ENCODE data around the gene ABHD2.

The ABHD2 gene

DNA sequence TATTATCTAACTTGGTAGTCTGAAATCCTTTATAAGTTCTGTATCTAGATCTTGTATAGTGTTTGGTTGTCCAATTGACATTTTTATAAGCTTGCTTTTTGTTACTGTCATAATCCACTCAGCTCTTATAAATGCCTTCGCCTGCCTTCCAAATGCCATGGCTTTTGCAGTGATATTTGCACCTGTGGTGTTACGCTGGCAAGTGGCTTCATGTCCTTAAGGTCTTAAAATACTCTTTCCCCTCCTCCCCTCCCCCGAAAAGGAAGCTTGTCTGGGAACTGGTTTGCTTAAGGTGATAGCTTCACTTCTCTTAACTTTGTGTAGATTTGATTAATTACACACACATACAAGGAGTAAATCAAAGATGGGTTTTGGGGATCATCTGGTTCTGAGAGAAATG lies 62.0 kb downstream of the ABHD2 start:
- in situ Hi-C loops (cut with MboI; ENCODE audit: low pct_unique_long_range_greater_than_20kb, low sequenced_read_pairs), result no loop called here
- DNase-seq, result no peak

DNA sequence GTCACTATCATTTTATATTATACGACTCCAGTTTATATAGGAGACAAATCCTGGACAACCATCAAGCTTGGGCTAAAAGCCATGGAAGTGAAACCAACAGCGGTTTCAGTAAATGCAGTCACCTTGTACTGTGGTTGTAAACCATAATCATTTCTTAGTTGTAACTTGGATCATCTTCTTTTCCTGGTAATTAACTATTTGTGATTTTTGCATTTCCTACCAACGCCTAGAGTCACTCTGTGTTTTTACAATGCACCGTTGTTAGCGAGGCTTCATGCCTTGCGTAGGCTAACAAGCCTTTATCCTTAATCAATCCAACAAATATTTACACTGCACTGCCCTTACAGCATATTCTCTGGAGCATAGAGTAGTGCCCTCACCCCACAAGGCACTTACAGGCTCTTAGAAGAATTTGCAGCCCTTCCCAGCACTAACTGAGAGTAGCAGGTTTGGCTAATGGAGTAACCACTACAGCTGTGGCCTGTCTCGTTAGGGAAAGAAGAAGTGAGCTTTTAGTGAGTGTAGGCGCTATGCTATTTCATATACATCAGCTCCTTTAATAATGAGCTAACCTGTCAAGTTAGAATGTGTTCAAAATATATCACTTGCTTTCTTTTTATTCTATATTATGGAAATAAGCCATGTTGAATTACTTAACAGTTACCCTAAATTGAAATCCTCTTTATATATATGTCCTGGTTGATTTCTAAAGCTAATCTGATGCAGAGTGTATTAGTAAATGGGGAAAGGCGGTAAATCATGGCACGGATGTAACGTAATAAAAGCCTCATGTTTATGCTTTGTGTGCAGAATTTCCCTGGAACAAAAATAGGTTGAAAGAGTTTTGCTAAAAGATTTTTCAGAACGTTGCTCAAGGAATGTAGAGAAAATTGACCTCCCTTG lies 62.8 kb downstream of the ABHD2 start:
- in situ Hi-C loops (cut with MboI; ENCODE audit: low pct_unique_long_range_greater_than_20kb, low sequenced_read_pairs), result no loop called here
- peak; percentile 47 for DNase-seq

DNA sequence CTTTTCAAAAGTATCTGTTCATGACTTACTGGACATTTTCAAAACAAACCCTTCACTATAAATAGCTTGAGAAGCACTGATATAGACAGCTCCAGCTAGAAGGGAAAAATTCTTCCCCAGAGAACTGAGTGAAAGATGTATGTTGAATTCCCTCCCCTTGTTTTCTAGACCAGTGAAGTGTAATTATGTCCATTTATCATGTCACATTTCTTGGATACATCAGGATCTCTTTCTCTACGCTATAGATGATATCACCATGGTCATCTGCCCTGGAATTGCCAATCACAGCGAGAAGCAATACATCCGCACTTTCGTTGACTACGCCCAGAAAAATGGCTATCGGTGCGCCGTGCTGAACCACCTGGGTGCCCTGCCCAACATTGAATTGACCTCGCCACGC lies 66.9 kb downstream of the ABHD2 start:
- in situ Hi-C loops (cut with MboI; ENCODE audit: low pct_unique_long_range_greater_than_20kb, low sequenced_read_pairs), result no loop called here

DNA sequence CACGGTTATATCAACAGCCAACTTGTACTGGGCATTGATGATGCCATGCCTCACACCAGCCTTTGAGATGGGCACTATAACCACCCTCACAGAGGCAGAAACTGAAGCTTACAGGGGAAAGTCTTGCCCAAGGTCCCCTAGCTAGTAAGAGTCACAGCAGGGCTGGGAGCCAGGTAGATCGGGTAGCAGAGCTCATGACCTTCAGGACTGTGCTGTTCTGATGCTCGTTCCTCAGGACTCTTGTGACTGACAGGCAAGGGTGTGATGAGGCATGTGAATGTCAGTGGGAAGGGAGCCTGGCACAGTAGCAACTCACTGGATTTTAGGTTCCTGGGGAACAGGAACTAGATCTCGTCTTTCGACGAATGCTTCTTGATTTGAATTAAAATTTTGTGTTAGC lies 67.4 kb downstream of the ABHD2 start:
- in situ Hi-C loops (cut with MboI; ENCODE audit: low pct_unique_long_range_greater_than_20kb, low sequenced_read_pairs), result no loop called here
- DNase-seq, result no peak

More for the DNA sequence above, 66.9 kb downstream of the ABHD2 start:
- no peak for DNase-seq

DNA sequence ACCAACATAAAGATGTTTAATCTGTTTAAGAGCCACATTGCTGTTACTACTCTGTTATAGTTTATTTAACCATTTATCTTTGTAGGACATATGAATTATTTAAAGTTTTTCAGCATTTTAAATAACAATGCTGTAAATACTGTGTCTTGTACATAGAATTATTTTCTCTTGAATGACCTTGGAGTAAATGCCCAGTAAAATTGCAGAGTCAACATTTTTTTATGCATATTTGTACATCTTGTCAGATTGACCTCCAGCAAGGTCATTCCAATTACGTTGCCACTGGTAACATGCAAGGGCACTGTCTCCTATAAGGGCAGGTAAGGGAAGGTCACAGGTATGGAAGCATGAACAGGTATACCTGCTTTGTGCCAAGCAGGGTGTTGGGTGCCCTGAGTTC lies 68.8 kb downstream of the ABHD2 start:
- in situ Hi-C loops (cut with MboI; ENCODE audit: low pct_unique_long_range_greater_than_20kb, low sequenced_read_pairs), result no loop called here
- no peak for DNase-seq

DNA sequence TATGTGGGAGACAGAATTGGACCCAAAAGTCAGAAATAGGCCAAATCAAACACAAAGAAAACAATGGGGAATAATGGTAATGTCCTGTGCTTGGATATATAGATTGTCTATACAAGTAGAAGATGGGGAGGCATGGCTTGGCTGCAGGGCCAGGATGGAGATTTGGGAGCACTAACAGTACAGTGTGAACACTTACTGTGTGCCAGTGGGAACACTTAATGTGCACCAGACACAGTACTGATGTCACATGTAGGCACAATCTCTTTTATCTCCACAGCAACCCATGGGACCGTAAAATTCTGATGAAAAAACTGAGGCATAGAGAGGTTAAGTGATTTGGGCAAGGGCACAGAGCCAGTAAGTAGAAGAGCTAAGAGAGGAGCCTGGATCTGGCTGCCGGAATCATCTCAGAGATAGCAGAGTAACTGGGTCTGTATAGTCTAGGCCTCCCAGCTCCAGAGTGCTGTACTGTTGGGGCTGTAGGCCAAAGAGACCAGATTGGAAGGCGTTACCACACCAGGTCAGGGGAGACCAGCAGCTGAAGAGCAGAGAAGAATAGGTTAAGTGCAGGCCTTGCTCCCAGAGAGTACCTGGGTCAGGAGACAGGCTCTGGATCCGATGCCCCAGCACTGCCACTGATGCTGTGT lies 69.8 kb downstream of the ABHD2 start:
- in situ Hi-C loops (cut with MboI; ENCODE audit: low pct_unique_long_range_greater_than_20kb, low sequenced_read_pairs), result no loop called here
- no peak for DNase-seq

DNA sequence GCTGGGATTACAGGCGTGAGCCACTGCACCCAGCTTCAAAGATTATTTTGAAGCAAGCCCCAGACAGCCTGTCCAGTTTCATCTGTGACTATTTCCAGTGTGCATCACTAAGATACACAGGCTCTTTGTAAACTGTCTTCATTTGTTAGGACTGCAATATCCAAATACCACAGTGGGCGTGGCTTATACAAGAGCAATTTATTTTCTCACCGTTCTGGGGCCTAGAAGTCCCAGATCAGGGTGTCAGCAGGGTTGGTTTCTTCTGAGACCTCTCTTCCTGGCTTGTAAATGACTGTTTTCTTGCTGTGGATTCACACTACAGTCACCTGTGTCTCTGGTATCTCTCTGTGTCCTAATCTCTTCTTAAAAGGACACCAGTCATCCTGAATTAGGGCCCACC lies 73.4 kb downstream of the ABHD2 start:
- DNase-seq, result no peak
- in situ Hi-C loops (cut with MboI; ENCODE audit: low pct_unique_long_range_greater_than_20kb, low sequenced_read_pairs), result loop anchor here (10.0 kb wide), 1 partner anchor 257 kb away; no protein-coding TSS in a partner anchor

DNA sequence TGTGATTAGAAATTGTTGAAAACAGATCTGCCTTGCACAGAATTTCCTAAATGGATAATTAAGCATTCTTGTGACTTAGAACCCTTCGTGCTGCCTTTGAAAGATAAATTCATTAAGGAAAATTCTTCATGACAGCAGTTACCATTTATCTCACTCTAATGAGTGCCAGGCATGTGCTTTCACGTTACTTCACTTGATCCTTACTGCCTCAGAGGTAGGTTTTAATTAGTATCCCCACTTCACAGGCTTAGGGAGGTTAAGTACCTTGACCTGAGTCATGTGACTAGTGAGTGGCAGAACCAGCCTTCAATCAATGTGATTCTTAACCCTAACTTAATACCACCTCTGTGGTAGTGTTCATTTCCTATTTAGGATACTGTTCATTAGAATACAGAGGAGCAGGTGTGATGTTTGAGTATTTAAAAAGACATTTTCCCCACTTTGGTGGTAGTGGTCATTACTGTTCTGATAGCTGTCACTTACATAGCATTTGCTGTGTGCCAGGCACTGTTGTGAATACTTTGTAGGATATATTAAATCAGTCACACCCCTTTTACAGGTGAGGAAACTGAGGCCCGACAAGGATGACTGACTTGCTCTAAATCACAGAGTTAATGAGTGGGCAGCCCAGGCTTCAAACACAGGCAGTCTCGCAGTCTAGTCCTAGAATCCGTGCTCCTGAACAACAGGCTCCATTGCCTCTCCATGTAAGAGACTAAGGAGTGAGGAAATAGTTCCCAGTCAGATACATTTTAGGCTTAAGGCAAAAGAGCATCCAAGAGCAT lies 75.2 kb downstream of the ABHD2 start:
- no peak for DNase-seq
- in situ Hi-C loops (cut with MboI; ENCODE audit: low pct_unique_long_range_greater_than_20kb, low sequenced_read_pairs), result loop anchor here (10.0 kb wide), 1 partner anchor 259 kb away; no protein-coding TSS in a partner anchor

DNA sequence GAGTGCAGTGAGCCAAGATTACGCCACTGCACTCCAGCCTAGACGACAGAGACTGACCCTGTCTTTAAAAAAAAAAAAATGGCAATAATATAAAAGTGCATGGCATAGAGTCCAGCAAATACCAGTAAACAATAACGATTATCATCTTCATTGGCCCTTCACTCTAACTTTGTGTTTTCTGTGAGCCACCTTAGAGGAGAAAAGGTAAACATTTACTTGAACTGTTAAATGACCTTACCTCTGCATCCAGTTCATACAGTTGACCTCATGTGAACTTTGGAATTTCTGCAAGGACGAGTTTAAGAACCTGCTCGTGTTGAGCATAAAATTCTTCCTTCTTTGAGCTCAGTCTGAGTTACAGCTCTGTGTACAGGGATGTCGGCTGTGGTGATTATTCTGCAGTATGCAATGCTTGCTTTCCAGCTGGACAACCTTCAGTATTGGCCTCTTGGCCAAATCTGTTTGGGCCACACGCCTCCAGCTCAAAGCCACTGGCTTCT lies 76.5 kb downstream of the ABHD2 start:
- in situ Hi-C loops (cut with MboI; ENCODE audit: low pct_unique_long_range_greater_than_20kb, low sequenced_read_pairs), result loop anchor here (10.0 kb wide), 1 partner anchor 260 kb away; no protein-coding TSS in a partner anchor
- DNase-seq, result no peak

DNA sequence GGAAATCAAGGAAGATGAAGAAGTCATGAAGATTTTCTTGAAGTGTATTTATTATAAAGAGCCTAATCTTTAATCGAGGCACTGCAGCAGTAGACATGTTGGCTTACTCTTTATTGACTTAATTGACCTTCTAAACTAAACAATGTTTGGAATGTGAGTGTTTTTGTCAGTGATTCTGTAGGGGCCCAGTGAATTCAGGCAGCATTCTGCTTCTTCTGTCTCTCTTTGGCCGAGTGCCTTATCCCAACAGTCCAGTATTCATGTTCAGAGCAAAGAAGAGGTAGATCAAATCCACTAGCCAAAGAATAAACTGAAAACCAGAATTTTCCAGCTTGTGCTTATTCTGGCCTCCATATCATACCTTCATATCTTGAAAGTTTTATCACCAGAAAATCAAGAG lies 77.4 kb downstream of the ABHD2 start:
- in situ Hi-C loops (cut with MboI; ENCODE audit: low pct_unique_long_range_greater_than_20kb, low sequenced_read_pairs), result loop anchor here (10.0 kb wide), 1 partner anchor 261 kb away; no protein-coding TSS in a partner anchor
- no peak for DNase-seq

DNA sequence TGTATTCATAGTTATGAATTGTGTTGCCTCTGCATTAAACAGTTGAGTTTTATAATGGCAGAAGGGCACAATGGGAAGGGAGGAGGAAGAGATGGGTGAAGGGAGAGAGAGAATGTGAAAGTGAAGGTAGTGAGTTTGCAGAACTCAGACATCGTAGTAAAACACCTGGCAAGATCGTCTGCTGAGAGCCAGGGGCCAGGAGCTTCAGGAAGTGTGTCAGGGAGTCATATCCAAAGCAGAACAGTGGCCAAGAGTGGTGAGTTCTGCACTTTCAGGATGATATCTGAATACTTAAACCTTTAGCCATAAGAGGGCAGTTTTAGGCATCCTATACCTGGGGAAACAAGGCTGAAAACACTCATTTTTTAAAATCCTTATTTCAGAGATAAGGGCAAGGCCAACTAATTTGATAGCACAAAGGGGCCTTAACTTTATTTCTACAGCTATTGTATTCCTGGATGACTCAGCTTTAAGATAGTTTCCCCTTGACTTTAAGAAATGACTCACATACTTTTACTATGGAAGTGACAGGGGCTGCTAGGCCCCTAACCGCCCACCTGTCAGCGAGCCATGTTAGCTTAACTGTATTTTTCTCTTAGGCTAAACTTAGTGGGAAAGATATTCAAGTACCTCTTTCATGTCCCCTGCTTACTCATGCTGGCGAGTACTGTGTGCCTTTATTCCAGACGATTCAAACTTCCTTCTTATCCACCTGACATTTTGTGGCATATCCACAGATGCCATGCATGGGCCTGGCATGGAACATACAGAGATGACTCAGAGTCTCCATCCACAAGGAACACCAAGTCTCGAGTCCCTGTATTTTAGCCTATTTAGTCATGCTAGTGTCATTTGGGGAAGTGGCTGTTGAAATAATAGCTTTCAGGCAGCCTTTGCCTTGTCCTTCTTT lies 79.3 kb downstream of the ABHD2 start:
- in situ Hi-C loops (cut with MboI; ENCODE audit: low pct_unique_long_range_greater_than_20kb, low sequenced_read_pairs), result loop anchor here (10.0 kb wide), 1 partner anchor 263 kb away; no protein-coding TSS in a partner anchor
- peak; percentile 54 for DNase-seq

DNA sequence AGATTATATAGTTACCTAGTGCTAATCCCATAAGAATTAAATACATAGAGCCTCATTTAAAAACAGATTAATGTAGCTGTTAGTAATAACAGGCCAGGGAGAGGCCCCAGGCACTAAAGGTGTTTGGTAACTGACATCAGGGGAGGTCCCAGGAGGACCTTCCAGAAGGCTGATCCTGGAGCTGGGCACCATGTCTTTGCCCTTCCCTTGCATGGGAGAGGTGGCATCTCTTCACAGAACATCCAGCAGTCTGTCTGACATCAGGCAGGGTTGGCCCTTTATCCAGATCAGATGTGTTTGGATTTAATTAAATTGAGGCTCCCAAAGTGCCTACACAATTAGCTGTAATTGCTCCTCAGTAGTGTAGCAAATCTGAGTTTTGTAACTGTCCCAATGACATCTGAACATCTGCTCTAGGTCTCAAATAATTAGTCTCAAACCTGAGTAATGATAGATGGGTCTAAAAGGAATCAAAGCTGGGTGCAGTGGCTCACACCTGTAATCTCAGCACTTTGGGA lies 80.1 kb downstream of the ABHD2 start:
- no peak for DNase-seq
- in situ Hi-C loops (cut with MboI; ENCODE audit: low pct_unique_long_range_greater_than_20kb, low sequenced_read_pairs), result loop anchor here (10.0 kb wide), 1 partner anchor 264 kb away; no protein-coding TSS in a partner anchor

DNA sequence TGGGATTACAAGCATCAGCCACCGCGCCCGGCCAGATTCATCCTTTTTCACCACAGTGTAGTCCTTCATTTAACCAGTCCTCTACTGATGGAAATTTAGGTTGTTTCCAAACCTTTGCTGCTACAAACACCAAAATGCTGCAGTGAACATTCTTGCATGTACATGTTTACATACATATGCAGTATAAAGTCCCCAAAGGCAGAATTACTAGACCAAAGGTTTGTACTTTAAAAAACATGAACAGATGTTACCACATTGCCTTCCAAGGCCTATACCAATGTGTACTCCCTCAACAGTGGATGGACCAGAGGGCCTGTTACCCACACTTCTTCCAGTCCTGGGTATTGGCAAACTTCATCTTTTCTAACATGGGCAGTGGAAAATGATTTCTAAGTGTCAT lies 82.1 kb downstream of the ABHD2 start:
- in situ Hi-C loops (cut with MboI; ENCODE audit: low pct_unique_long_range_greater_than_20kb, low sequenced_read_pairs), result loop anchor here (10.0 kb wide), 1 partner anchor 116 kb away; no protein-coding TSS in a partner anchor
- DNase-seq, result no peak

DNA sequence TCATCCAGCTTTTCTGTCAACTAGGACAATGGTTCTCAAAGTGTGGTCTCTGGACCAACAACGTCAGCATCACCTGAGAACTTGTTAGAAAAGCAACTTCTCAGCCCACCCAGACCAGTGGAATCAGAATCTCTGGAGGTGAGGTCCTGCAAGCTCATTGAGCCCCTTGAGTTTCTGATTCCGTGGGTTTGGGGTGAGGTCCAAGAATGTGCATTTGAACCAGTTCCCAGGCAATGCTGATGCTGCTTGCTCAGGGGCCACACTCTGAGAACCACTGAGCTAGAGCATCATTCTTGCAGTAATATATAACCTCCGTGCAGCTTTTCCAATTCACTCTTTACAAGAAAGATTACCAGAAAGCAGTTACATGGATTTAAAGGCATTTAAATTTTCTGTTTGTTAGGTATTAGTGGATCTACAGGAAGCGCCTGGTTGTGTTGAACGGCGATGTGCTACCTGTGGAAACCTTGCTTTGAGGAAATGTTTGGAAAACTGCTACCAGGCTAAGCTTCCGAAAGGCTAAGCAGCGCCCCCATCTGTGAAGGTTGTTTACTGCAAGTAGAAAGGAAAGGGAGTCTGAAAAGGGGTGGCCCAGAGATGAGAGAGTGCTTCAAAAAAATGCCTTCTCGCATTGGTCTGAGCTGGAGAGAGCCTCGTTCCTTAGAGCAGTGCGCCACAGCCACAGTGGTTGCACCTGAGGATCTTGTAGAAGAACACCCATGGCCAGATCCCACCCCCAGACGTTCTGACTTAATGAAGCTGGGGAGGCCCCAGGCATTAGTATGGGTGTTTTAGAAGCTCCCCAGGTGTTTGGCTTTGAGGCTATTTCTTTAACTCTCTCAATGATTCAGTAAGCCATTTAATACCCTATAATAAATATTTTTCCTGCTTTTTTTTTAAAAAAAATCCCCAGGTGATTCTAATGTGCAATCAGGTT lies 83.1 kb downstream of the ABHD2 start:
- peak; percentile 84 for DNase-seq
- in situ Hi-C loops (cut with MboI; ENCODE audit: low pct_unique_long_range_greater_than_20kb, low sequenced_read_pairs), result loop anchor here (10.0 kb wide), 1 partner anchor 117 kb away; no protein-coding TSS in a partner anchor

DNA sequence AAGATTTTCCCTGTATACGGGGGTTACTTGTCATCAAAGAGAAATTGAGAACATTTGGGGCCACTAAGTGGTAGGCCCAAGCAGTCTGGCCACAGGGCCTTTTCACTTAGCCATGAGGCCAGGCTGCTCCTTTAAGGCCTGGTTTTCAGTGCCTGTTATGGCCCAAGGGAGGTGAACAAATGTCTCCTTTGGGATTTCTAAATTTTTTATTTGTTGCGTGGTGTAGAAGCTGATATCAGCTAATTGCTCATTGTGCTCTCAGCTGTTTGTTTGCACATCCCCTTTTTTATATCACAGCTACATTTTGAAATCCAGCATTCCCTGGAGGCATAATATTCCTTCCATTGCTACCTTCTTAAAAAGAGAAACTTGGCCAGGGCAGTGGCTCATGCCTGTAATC lies 84.7 kb downstream of the ABHD2 start:
- in situ Hi-C loops (cut with MboI; ENCODE audit: low pct_unique_long_range_greater_than_20kb, low sequenced_read_pairs), result loop anchor here (10.0 kb wide), 1 partner anchor 118 kb away; no protein-coding TSS in a partner anchor
- no peak for DNase-seq

DNA sequence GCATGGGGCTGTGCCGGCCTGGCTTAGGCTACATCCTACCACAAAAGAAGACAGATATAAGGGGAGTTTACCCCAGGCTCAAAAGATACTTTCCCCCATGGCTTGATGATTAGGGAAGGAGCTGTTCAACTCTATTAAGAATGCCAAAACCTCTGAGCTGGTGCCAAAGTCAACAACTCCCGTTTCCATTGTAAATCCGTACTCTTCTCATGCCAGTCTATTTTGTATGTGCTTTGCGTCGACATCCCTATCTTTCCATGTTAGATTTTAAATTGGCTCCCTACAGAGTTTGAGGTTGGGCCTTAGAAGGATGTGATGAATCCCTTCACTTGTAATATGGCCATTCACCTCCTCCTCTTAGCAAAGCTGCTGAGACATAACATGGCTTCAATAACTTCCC lies 86.2 kb downstream of the ABHD2 start:
- DNase-seq, result no peak
- in situ Hi-C loops (cut with MboI; ENCODE audit: low pct_unique_long_range_greater_than_20kb, low sequenced_read_pairs), result loop anchor here (10.0 kb wide), 1 partner anchor 120 kb away; no protein-coding TSS in a partner anchor

Data from KBM-7 (cell line).